C4-2B (cell line): ENCODE data around the gene TBPL1.

Experiments
- CTCF ChIP-seq: fragments of 450-650 bp; conservative IDR thresholded peaks from 2 replicates; pipeline ENCODE4 v1.5.1; 2017; ENCODE audit warnings: mild to moderate bottlenecking
- ZFX ChIP-seq: fragments of 450-650 bp; IDR thresholded peaks from 2 replicates; pipeline ENCODE4 v1.6.1; 2017

- TF ChIP-seq CTCF = no peak
- TF ChIP-seq ZFX = no peak
These were observed 19.4 kb downstream of the TBPL1 start for GRCh38 chr6:133972388-133972787.
